ENCODE data around the gene ZP1. TPM values are rescaled to one million over a fixed set of nuclear protein-coding genes. Genes with fewer than 3 reads are reported as not detected.
A peak's percentile ranks its signal among the peaks of the same experiment; 100 is the strongest.

Gene ZP1
- total and polyA plus RNA-seq, 2 of the 4 experiments (the other 2 are of a cell fraction), result 0.18 to 1.6 TPM

DNA sequence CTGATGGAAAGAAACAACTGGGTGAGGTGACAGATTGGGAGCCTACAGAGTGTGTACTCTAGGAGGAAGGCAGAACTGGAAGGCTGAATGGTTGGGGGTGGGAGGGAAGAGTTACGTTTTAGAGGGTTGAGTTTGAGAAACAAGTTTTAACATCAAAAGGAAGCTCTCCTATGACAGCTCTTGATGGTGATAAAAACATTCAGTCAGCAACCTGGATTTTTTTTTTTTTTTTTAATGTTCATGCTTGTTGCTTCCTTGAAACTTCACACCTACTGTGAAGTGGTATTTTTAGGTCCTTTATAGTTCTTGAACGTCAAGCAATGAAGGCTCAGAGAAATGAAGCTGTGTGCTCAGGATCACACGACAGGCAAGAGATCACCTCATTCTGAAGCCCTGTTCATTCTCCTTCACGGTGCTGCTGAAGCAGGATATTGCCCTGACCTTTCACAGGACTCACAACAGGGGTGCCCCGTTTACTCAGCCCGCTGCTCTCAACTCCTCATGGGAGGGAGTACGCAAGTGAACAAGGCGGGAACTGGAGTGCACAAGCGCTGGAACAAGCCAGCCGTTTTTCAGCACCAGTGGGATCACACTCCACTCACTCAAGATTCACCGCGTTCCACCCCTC is 45.0 kb downstream of the ZP1 start:
- TF ChIP-seq RAD21 (IDR thresholded peaks at IDR 0.05; ENCODE audit: low read length) (no peak), FOS (IDR thresholded peaks at IDR 0.05; ENCODE audit: low read depth, low read length) (no peak), RFX5 (IDR thresholded peaks at IDR 0.05; ENCODE audit: low read depth, low read length) (no peak), MXI1 (IDR thresholded peaks at IDR 0.05; ENCODE audit: borderline replicate concordance, low read depth, low read length) (no peak), CEBPB (IDR thresholded peaks at IDR 0.05; ENCODE audit: low read depth, low read length) (no peak), BHLHE40 (IDR thresholded peaks at IDR 0.05; ENCODE audit: low read depth, low read length) (no peak), MAFK (IDR thresholded peaks at IDR 0.05; ENCODE audit: low read depth, low read length) (no peak), POLR2A (IDR thresholded peaks at IDR 0.05; ENCODE audit: low read depth, low read length) (no peak), RCOR1 (IDR thresholded peaks at IDR 0.05; ENCODE audit: insufficient replicate concordance, low read length) (no peak), NFE2L2 (IDR thresholded peaks at IDR 0.05; ENCODE audit: low read depth, low read length) (no peak), CHD1 (IDR thresholded peaks at IDR 0.05; ENCODE audit: low read depth, low read length) (no peak), SMC3 (IDR thresholded peaks at IDR 0.05; ENCODE audit: low read depth, low read length) (no peak), MAZ (IDR thresholded peaks at IDR 0.05; ENCODE audit: borderline replicate concordance, low read depth, low read length) (no peak)
- TF ChIP-seq, protein P1, sequence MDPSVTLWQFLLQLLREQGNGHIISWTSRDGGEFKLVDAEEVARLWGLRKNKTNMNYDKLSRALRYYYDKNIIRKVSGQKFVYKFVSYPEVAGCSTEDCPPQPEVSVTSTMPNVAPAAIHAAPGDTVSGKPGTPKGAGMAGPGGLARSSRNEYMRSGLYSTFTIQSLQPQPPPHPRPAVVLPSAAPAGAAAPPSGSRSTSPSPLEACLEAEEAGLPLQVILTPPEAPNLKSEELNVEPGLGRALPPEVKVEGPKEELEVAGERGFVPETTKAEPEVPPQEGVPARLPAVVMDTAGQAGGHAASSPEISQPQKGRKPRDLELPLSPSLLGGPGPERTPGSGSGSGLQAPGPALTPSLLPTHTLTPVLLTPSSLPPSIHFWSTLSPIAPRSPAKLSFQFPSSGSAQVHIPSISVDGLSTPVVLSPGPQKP (IDR thresholded peaks at IDR 0.05; ENCODE audit: borderline replicate concordance, low read depth, low read length), result no peak
- TF ChIP-seq, protein P2, sequence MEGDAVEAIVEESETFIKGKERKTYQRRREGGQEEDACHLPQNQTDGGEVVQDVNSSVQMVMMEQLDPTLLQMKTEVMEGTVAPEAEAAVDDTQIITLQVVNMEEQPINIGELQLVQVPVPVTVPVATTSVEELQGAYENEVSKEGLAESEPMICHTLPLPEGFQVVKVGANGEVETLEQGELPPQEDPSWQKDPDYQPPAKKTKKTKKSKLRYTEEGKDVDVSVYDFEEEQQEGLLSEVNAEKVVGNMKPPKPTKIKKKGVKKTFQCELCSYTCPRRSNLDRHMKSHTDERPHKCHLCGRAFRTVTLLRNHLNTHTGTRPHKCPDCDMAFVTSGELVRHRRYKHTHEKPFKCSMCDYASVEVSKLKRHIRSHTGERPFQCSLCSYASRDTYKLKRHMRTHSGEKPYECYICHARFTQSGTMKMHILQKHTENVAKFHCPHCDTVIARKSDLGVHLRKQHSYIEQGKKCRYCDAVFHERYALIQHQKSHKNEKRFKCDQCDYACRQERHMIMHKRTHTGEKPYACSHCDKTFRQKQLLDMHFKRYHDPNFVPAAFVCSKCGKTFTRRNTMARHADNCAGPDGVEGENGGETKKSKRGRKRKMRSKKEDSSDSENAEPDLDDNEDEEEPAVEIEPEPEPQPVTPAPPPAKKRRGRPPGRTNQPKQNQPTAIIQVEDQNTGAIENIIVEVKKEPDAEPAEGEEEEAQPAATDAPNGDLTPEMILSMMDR (conservative IDR thresholded peaks at IDR 0.05; ENCODE audit: low read depth, low read length), result no peak
- TF ChIP-seq, protein P3, sequence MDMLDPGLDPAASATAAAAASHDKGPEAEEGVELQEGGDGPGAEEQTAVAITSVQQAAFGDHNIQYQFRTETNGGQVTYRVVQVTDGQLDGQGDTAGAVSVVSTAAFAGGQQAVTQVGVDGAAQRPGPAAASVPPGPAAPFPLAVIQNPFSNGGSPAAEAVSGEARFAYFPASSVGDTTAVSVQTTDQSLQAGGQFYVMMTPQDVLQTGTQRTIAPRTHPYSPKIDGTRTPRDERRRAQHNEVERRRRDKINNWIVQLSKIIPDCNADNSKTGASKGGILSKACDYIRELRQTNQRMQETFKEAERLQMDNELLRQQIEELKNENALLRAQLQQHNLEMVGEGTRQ (IDR thresholded peaks at IDR 0.05; ENCODE audit: low read depth, low read length), result no peak
- Histone ChIP-seq H2BK120ac (ENCODE audit: low read depth, low read length) (no peak overlapping the region), H2BK5ac (ENCODE audit: low read depth, low read length, poor library complexity, severe bottlenecking) (no peak overlapping the region), H2BK20ac (ENCODE audit: low read depth, low read length) (no peak overlapping the region), H3K9me1 (ENCODE audit: insufficient read depth, low read length) (peaks cover 7% of the 10 kb centered on the region), H3K36me3 (ENCODE audit: control insufficient read depth, insufficient read depth, low read length) (no peaks in the 10 kb centered on the region), H3K4ac (ENCODE audit: low read depth, low read length) (no peak overlapping the region), H4K20me1 (ENCODE audit: insufficient read depth, low read length) (peaks cover 3% of the 10 kb centered on the region; the same call in 1 of the 2 replicates), H3K4me1 (ENCODE audit: control insufficient read depth, insufficient read depth, low read length) (peaks cover 4% of the 10 kb centered on the region; the same call in 1 of the 2 replicates), H3K23ac (ENCODE audit: low read depth, low read length) (no peak overlapping the region), H3K4me2 (ENCODE audit: low read depth, low read length) (no peak overlapping the region), H3K9ac (ENCODE audit: low read depth, low read length) (no peak overlapping the region), H2BK15ac (ENCODE audit: low read depth, low read length) (no peak overlapping the region), H2AK5ac (ENCODE audit: low read depth, low read length) (no peak overlapping the region), H2AFZ (replicated peaks; ENCODE audit: low read length, poor library complexity) (peak overlapping the region; percentile 64), H4K5ac (ENCODE audit: low read depth, low read length) (no peak overlapping the region), H3K79me1 (ENCODE audit: low read depth in 1 of 2, low read length in 2 of 2) (peaks cover 10 to 28% of the 10 kb centered on the region in 2 experiments), H3K18ac (ENCODE audit: low read depth, low read length) (no peak overlapping the region), H2AK9ac (replicated peaks; ENCODE audit: low read depth, low read length, poor library complexity) (no peak overlapping the region), H4K91ac (ENCODE audit: insufficient read depth, low read depth, low read length) (no peak overlapping the region), H4K8ac (ENCODE audit: low read depth in 2 of 2, low read length in 2 of 2) (no peak overlapping the region), H3K4me3 (ENCODE audit: insufficient read depth, low read depth, low read length) (no peak overlapping the region), H3K27me3 (ENCODE audit: control insufficient read depth, insufficient read depth, low read length) (peaks cover 10% of the 10 kb centered on the region), H3K27ac (ENCODE audit: insufficient read depth, low read length) (no peak overlapping the region), H3K14ac (replicated peaks; ENCODE audit: low read depth, low read length) (no peak overlapping the region), H3K56ac (ENCODE audit: extremely low read depth, insufficient read depth, low read length) (no peak overlapping the region), H3K9me3 (ENCODE audit: control insufficient read depth, insufficient read depth, low read length) (no peaks in the 10 kb centered on the region)
- dilution Hi-C loops (cut with HindIII; ENCODE audit: low sequenced_read_pairs, unreplicated experiment), result no loop called here
- ATAC-seq (ENCODE audit: low read depth), result no peak
- intact Hi-C loops (cut with micrococcal nuclease), result no loop called here
- DNase-seq, result no peak
- ChIA-PET POLR2A (ENCODE audit: unreplicated experiment) (interaction anchor here (0.6 kb wide), 1 partner anchor 40 kb away, joined by 3 read pairs; the partner anchor contains the start of gene SLC15A3), CTCF (no interaction called here)
- in situ Hi-C loops (cut with MboI; ENCODE audit: low sequenced_read_pairs), result loop anchor here (25.0 kb wide), 1 partner anchor 1325 kb away; no protein-coding TSS in a partner anchor
- no TSS peak for BruUV-seq (replicated peaks)
- WGBS, 2 experiments (ENCODE audit: extremely low coverage in 2 of 2, insufficient read length in 1 of 2), result 54% methylated on average over 4 of the region's 12 CpGs; no CpG with 5 or more reads in 1 of the 2 experiments
